Measurements from ENCODE around the gene MBP.

- TF ChIP-seq CTCF (IDR thresholded peaks at IDR 0.05) (no peak), POLR2A (IDR thresholded peaks at IDR 0.05) (no peak)
Observed at GRCh38 chr18:77164026-77164425, 31.4 kb upstream of the MBP start.

All from lower leg skin (tissue), 3 donors.